Pons (tissue), 1 donor: Measurements from ENCODE around the gene CALD1.

Source experiments
- DNase-seq: peaks from one replicate; pipeline ENCODE4 v3.0.0-alpha.2; 2016; ENCODE audit warnings: low spot score

CALD1 gene

GRCh38 chr7:134787064-134787463 lies 7.6 kb downstream of the CALD1 start:
- no peak for DNase-seq

GRCh38 chr7:134787720-134788119 lies 8.3 kb downstream of the CALD1 start:
- no peak for DNase-seq

- no peak for DNase-seq
Observed at GRCh38 chr7:134788191-134788590, 8.8 kb downstream of the CALD1 start.

- no peak for DNase-seq
Observed at GRCh38 chr7:134789967-134790685, 10.7 kb downstream of the CALD1 start.

- DNase-seq, result no peak
Observed at GRCh38 chr7:134792968-134793367, 13.5 kb downstream of the CALD1 start.

- no peak for DNase-seq
Observed at GRCh38 chr7:134795231-134795630, 15.8 kb downstream of the CALD1 start.

- DNase-seq, result no peak
Observed at GRCh38 chr7:134798155-134798554, 18.7 kb downstream of the CALD1 start.

- DNase-seq, result no peak
Observed at GRCh38 chr7:134799377-134799776, 19.9 kb downstream of the CALD1 start.

GRCh38 chr7:134802762-134803161 lies 23.3 kb downstream of the CALD1 start:
- DNase-seq, result no peak

- no peak for DNase-seq
Observed at GRCh38 chr7:134804351-134804750, 24.9 kb downstream of the CALD1 start.

GRCh38 chr7:134804854-134805253 lies 25.4 kb downstream of the CALD1 start:
- no peak for DNase-seq

GRCh38 chr7:134806197-134806596 lies 26.8 kb downstream of the CALD1 start:
- no peak for DNase-seq

GRCh38 chr7:134809616-134810015 lies 30.2 kb downstream of the CALD1 start:
- DNase-seq, result no peak

GRCh38 chr7:134811765-134812164 lies 32.3 kb downstream of the CALD1 start:
- DNase-seq, result no peak

- DNase-seq, result no peak
Observed at GRCh38 chr7:134813663-134814396, 34.4 kb downstream of the CALD1 start.

- DNase-seq, result no peak
Observed at GRCh38 chr7:134814730-134815364, 35.4 kb downstream of the CALD1 start.

- DNase-seq, result no peak
Observed at GRCh38 chr7:134818613-134819345, 39.3 kb downstream of the CALD1 start.

GRCh38 chr7:134819401-134819800 lies 40.0 kb downstream of the CALD1 start:
- no peak for DNase-seq

- no peak for DNase-seq
Observed at GRCh38 chr7:134820295-134820694, 40.9 kb downstream of the CALD1 start.

GRCh38 chr7:134820778-134821177 lies 41.3 kb downstream of the CALD1 start:
- DNase-seq, result no peak

- DNase-seq, result no peak
Observed at GRCh38 chr7:134823400-134823799, 44.0 kb downstream of the CALD1 start.

- no peak for DNase-seq
Observed at GRCh38 chr7:134825666-134826065, 46.2 kb downstream of the CALD1 start.
